ENCODE results near the gene DNMBP. TPM values are rescaled to one million over a fixed set of nuclear protein-coding genes. Genes with fewer than 3 reads are reported as not detected.
"Not testable (repeated sequence)": the region's sequence is repeated elsewhere in the genome, so short reads cannot be mapped to it uniquely, and the experiment has no call there.

Gene DNMBP
- total RNA-seq, 1 experiment from 2014 or later = 39.3 TPM

DNA sequence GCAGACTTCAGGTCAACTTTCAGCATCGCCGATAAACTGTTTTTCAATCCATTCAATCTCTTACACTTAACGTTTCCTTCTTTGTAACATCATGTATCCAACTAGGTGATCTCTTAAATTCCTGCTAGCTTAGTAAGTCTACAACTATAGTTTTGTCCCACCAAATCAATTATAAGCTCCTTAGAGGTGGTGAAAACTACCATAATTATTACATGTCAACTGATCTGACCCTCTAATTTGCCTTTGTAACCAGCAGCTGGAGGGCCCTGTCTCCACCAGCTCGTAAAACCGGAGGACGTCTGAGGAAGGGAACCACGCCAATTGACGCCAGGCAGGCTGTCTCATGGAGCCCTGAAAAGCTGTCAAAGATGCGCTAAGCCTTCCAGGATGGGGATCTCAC is 113.9 kb downstream of the DNMBP start:
- Histone ChIP-seq H3K4me1 (ENCODE audit: control insufficient read depth, insufficient read depth, low read length) (no peaks in the 10 kb centered on the region), H3K36me3 (ENCODE audit: control insufficient read depth, insufficient read depth, low read length) (peaks cover 34% of the 10 kb centered on the region), H3K27me3 (ENCODE audit: control insufficient read depth, insufficient read depth, low read length) (no peaks in the 10 kb centered on the region), H3K4me3 (ENCODE audit: low read depth in 2 of 2, low read length in 2 of 2) (no peak overlapping the region), H3K9me3 (ENCODE audit: control insufficient read depth, insufficient read depth, low read depth, low read length) (no peaks in the 10 kb centered on the region), H3K27ac (ENCODE audit: low read length) (no peak overlapping the region)
- intact Hi-C loops (cut with micrococcal nuclease; ENCODE audit: unreplicated experiment) = no loop called here
- ChIA-PET POLR2A (no interaction called here), CTCF (no interaction called here)
- in situ Hi-C loops (cut with HindIII; ENCODE audit: low pct_unique_long_range_greater_than_20kb, low sequenced_read_pairs) = no loop called here
- no peak for ATAC-seq
- TF ChIP-seq POLR2AphosphoS5 (IDR thresholded peaks at IDR 0.05; ENCODE audit: low read depth, low read length) = no peak
- no peak for TF ChIP-seq TCF7L2 (IDR thresholded peaks at IDR 0.05; ENCODE audit: low read depth, low read length)
- TF ChIP-seq SIN3A (IDR thresholded peaks at IDR 0.05; ENCODE audit: borderline replicate concordance, insufficient read depth, low read depth, low read length) = no peak
- TF ChIP-seq, protein P1, sequence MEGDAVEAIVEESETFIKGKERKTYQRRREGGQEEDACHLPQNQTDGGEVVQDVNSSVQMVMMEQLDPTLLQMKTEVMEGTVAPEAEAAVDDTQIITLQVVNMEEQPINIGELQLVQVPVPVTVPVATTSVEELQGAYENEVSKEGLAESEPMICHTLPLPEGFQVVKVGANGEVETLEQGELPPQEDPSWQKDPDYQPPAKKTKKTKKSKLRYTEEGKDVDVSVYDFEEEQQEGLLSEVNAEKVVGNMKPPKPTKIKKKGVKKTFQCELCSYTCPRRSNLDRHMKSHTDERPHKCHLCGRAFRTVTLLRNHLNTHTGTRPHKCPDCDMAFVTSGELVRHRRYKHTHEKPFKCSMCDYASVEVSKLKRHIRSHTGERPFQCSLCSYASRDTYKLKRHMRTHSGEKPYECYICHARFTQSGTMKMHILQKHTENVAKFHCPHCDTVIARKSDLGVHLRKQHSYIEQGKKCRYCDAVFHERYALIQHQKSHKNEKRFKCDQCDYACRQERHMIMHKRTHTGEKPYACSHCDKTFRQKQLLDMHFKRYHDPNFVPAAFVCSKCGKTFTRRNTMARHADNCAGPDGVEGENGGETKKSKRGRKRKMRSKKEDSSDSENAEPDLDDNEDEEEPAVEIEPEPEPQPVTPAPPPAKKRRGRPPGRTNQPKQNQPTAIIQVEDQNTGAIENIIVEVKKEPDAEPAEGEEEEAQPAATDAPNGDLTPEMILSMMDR (IDR thresholded peaks at IDR 0.05) = no peak
- TF ChIP-seq, protein P2, sequence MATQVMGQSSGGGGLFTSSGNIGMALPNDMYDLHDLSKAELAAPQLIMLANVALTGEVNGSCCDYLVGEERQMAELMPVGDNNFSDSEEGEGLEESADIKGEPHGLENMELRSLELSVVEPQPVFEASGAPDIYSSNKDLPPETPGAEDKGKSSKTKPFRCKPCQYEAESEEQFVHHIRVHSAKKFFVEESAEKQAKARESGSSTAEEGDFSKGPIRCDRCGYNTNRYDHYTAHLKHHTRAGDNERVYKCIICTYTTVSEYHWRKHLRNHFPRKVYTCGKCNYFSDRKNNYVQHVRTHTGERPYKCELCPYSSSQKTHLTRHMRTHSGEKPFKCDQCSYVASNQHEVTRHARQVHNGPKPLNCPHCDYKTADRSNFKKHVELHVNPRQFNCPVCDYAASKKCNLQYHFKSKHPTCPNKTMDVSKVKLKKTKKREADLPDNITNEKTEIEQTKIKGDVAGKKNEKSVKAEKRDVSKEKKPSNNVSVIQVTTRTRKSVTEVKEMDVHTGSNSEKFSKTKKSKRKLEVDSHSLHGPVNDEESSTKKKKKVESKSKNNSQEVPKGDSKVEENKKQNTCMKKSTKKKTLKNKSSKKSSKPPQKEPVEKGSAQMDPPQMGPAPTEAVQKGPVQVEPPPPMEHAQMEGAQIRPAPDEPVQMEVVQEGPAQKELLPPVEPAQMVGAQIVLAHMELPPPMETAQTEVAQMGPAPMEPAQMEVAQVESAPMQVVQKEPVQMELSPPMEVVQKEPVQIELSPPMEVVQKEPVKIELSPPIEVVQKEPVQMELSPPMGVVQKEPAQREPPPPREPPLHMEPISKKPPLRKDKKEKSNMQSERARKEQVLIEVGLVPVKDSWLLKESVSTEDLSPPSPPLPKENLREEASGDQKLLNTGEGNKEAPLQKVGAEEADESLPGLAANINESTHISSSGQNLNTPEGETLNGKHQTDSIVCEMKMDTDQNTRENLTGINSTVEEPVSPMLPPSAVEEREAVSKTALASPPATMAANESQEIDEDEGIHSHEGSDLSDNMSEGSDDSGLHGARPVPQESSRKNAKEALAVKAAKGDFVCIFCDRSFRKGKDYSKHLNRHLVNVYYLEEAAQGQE (IDR thresholded peaks at IDR 0.05; ENCODE audit: insufficient read depth in 1 of 2, low read depth in 2 of 2, low read length in 1 of 2) = no peak
- DNase-seq (ENCODE audit: low read depth, low spot score) = no peak
- BruUV-seq (replicated peaks) = no TSS peak

DNA sequence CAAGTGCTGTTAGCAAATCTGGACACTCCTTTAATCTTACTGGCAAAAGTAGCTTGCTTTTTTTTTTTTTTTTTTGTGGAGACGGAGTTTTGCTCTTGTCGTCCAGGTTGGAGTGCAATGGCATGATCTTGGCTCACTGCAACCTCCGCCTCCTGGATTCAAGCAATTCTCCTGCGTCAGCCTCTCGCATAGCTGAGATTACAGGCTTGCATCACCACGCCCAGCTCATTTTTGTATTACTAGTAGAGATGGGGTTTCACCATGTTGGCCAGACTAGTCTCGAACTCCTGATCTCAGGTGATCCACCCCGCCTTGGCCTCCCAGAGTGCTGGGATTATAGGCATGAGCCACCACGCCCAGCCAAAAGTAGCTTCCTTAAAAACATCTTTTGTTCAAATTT is 114.7 kb downstream of the DNMBP start:
- H3K4me1 ChIP-seq (ENCODE audit: control insufficient read depth, insufficient read depth, low read length); H3K9me3 ChIP-seq (ENCODE audit: control insufficient read depth, insufficient read depth, low read depth, low read length); H3K27me3 ChIP-seq (ENCODE audit: control insufficient read depth, insufficient read depth, low read length); CTCF ChIA-PET; H3K4me3 ChIP-seq (ENCODE audit: low read depth in 2 of 2, low read length in 2 of 2); in situ Hi-C loops (cut with HindIII; ENCODE audit: low pct_unique_long_range_greater_than_20kb, low sequenced_read_pairs); BruUV-seq (replicated peaks); H3K27ac ChIP-seq (ENCODE audit: low read length); intact Hi-C loops (cut with micrococcal nuclease; ENCODE audit: unreplicated experiment); ATAC-seq; DNase-seq (ENCODE audit: low read depth, low spot score): not testable (repeated sequence)
- POLR2A ChIA-PET = interaction anchor here (0.6 kb wide), 1 partner anchor 109 kb away, joined by 3 read pairs; no protein-coding TSS in a partner anchor
- H3K36me3 ChIP-seq (ENCODE audit: control insufficient read depth, insufficient read depth, low read length) = peaks cover 35% of the 10 kb centered on the region

DNA sequence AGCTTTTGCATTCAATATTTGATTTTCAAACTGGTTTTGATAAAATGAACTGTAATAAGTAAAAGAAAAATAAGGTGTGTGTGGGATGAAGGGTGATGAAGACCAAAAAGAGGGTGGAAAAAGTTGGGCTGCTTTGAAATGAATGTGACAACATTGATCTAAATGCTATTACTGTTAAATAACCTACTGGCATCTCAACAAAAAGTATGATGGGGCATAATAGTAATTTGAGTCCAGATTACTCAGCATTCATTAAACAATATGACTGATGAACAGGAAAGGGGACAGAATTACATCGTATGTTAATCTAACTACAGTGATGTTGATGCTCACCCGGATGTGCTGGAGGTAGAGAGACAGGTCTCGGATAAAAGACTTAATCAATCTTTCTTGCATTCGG is 115.1 kb downstream of the DNMBP start:
- no peak overlapping the region for H3K27ac ChIP-seq (ENCODE audit: low read length)
- CTCF ChIA-PET = no interaction called here
- TF ChIP-seq, protein P2 (IDR thresholded peaks at IDR 0.05; ENCODE audit: insufficient read depth in 1 of 2, low read depth in 2 of 2, low read length in 1 of 2) = no peak
- TF ChIP-seq, protein P1 (IDR thresholded peaks at IDR 0.05) = no peak
- TF ChIP-seq TCF7L2 (IDR thresholded peaks at IDR 0.05; ENCODE audit: low read depth, low read length) (no peak), POLR2AphosphoS5 (IDR thresholded peaks at IDR 0.05; ENCODE audit: low read depth, low read length) (no peak)
- POLR2A ChIA-PET = interaction anchor here (0.6 kb wide), 1 partner anchor 110 kb away, joined by 3 read pairs; no protein-coding TSS in a partner anchor
- H3K4me3 ChIP-seq (ENCODE audit: low read depth in 2 of 2, low read length in 2 of 2) = no peak overlapping the region
- ATAC-seq (no peak), DNase-seq (ENCODE audit: low read depth, low spot score) (no peak)
- no TSS peak for BruUV-seq (replicated peaks)
- intact Hi-C loops (cut with micrococcal nuclease; ENCODE audit: unreplicated experiment) = no loop called here
- H3K4me1 ChIP-seq (ENCODE audit: control insufficient read depth, insufficient read depth, low read length) = no peaks in the 10 kb centered on the region
- in situ Hi-C loops (cut with HindIII; ENCODE audit: low pct_unique_long_range_greater_than_20kb, low sequenced_read_pairs) = no loop called here
- H3K9me3 ChIP-seq (ENCODE audit: control insufficient read depth, insufficient read depth, low read depth, low read length) = no peaks in the 10 kb centered on the region
- H3K27me3 ChIP-seq (ENCODE audit: control insufficient read depth, insufficient read depth, low read length) = no peaks in the 10 kb centered on the region
- peaks cover 35% of the 10 kb centered on the region for H3K36me3 ChIP-seq (ENCODE audit: control insufficient read depth, insufficient read depth, low read length)

All from Panc1 (cell line).